ENCODE data around the gene KIF2C.

DNA sequence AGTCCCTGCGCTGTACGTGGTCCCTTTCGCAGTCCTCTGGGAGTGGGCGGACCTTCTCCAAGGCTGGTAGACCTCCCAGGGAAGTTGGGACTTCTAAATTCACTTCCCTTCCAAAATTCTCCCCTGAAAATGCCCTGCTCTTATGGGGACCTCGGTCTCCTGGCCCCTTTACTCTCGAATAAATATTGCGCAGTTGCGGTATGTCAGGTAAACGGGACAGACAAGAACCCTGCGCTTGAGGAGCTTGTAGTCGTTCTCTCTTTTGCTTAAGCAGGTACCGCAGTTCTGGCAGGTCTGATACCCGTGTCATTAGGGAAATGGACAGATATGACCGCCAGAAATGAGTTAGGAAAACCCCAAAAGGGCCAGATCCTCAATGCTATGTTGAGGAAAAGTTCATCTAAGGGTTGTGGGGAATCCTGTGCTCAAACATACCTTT is 561 bp downstream of the KIF2C start:
- no peak for TF ChIP-seq POLR2A (IDR thresholded peaks at IDR 0.05)
- TF ChIP-seq, protein P1, sequence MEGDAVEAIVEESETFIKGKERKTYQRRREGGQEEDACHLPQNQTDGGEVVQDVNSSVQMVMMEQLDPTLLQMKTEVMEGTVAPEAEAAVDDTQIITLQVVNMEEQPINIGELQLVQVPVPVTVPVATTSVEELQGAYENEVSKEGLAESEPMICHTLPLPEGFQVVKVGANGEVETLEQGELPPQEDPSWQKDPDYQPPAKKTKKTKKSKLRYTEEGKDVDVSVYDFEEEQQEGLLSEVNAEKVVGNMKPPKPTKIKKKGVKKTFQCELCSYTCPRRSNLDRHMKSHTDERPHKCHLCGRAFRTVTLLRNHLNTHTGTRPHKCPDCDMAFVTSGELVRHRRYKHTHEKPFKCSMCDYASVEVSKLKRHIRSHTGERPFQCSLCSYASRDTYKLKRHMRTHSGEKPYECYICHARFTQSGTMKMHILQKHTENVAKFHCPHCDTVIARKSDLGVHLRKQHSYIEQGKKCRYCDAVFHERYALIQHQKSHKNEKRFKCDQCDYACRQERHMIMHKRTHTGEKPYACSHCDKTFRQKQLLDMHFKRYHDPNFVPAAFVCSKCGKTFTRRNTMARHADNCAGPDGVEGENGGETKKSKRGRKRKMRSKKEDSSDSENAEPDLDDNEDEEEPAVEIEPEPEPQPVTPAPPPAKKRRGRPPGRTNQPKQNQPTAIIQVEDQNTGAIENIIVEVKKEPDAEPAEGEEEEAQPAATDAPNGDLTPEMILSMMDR (IDR thresholded peaks at IDR 0.05) = no peak

All from uterus (tissue), 2 donors.